Natural killer cell (primary cell): ENCODE results near the gene MIEF1. TPM values are rescaled to one million over a fixed set of nuclear protein-coding genes. Genes with fewer than 3 reads are reported as not detected.
A peak's percentile ranks its signal among the peaks of the same experiment; 100 is the strongest.

Experiments
- ATAC-seq, 3 donors: fragments of 150-1000 bp in 2 of 3; fragments of 200-7000 bp in 1 of 3; cut with Tn5 transposase; 1 replicate in 1 of 3; 2 replicates in 2 of 3; pipeline ENCODE4 v1.10.0; 2021; ENCODE audit warnings: mild to moderate bottlenecking in 2 of 3, moderate library complexity in 2 of 3
- DNase-seq, 2 donors: peaks; one replicate each; pipeline versions ENCODE4 v3.0.0 to v3.0.0-alpha.2; 2013 to 2021; ENCODE audit warnings: mixed read lengths in 1 of 2
- H3K27ac ChIP-seq: one replicate; pipeline ENCODE4 v1.5.1; 2013; ENCODE audit warnings: mild to moderate bottlenecking, low read length
- H3K27me3 ChIP-seq: one replicate; pipeline ENCODE4 v1.6.1; 2013; ENCODE audit warnings: low read length; ENCODE audit not compliant: control insufficient read depth, insufficient read depth
- H3K36me3 ChIP-seq: one replicate; pipeline ENCODE4 v1.6.1; 2013; ENCODE audit warnings: low read length; ENCODE audit not compliant: control insufficient read depth, insufficient read depth
- H3K4me1 ChIP-seq: one replicate; pipeline ENCODE4 v1.6.1; 2013; ENCODE audit warnings: low read length; ENCODE audit not compliant: control insufficient read depth, insufficient read depth
- H3K4me3 ChIP-seq: one replicate; pipeline ENCODE4 v1.5.1; 2013; ENCODE audit warnings: low read length
- H3K9me3 ChIP-seq: one replicate; pipeline ENCODE4 v1.6.1; 2013; ENCODE audit warnings: low read length; ENCODE audit not compliant: control insufficient read depth, insufficient read depth
- H3K27ac Mint-ChIP-seq, 2 donors: one replicate each; pipeline ENCODE4 v1.8.0; 2022; ENCODE audit warnings: mild to moderate bottlenecking in 2 of 2, mixed read lengths in 2 of 2, moderate library complexity in 1 of 2
- H3K27me3 Mint-ChIP-seq, 2 donors: one replicate each; pipeline ENCODE4 v1.8.0; 2022; ENCODE audit warnings: low read depth in 2 of 2, mixed read lengths in 2 of 2
- H3K36me3 Mint-ChIP-seq: one replicate; pipeline ENCODE4 v1.8.0; 2022; ENCODE audit warnings: mixed read lengths
- H3K4me1 Mint-ChIP-seq, 2 donors: one replicate each; pipeline ENCODE4 v1.8.0; 2022; ENCODE audit warnings: mixed read lengths in 2 of 2
- H3K4me3 Mint-ChIP-seq: one replicate; pipeline ENCODE4 v1.8.0; 2022; ENCODE audit warnings: mild to moderate bottlenecking, moderate library complexity, mixed read lengths
- H3K9me3 Mint-ChIP-seq, 2 donors: one replicate each; pipeline ENCODE4 v1.8.0; 2022; ENCODE audit warnings: mixed read lengths in 2 of 2
- WGBS: methylation state at CpG from one replicate; pipeline ENCODE4 v1.1.7; 2013; ENCODE audit warnings: missing lambda C conversion rate; ENCODE audit not compliant: insufficient coverage; 5-methylcytosine and 5-hydroxymethylcytosine counted together
- intact Hi-C: fragments of 100-400 bp; cut with micrococcal nuclease; formaldehyde crosslinking; loops from one replicate; pipeline ENCODE4 v1.14.2; 2022
- total RNA-seq, 4 donors: library from RNA; stranded (reverse); fragments of 120-200 nt in 1 of 4; gene quantifications; one replicate each; pipeline versions ENCODE4 v1.2.3 to v1.2.4, GENCODE V29; 2013 to 2022
- TF ChIP-seq, protein P1 (sequence below): fragments of 200-600 bp; IDR thresholded peaks from one replicate; pipeline ENCODE4 v1.8.0; 2022; ENCODE audit warnings: antibody characterized with exemption

The MIEF1 gene
- total RNA-seq, 3 donors from 2014 or later (not counting 1 experiment from before 2014, with no cell fraction given) = 16.1 to 27.6 (median 25.1) TPM

DNA sequence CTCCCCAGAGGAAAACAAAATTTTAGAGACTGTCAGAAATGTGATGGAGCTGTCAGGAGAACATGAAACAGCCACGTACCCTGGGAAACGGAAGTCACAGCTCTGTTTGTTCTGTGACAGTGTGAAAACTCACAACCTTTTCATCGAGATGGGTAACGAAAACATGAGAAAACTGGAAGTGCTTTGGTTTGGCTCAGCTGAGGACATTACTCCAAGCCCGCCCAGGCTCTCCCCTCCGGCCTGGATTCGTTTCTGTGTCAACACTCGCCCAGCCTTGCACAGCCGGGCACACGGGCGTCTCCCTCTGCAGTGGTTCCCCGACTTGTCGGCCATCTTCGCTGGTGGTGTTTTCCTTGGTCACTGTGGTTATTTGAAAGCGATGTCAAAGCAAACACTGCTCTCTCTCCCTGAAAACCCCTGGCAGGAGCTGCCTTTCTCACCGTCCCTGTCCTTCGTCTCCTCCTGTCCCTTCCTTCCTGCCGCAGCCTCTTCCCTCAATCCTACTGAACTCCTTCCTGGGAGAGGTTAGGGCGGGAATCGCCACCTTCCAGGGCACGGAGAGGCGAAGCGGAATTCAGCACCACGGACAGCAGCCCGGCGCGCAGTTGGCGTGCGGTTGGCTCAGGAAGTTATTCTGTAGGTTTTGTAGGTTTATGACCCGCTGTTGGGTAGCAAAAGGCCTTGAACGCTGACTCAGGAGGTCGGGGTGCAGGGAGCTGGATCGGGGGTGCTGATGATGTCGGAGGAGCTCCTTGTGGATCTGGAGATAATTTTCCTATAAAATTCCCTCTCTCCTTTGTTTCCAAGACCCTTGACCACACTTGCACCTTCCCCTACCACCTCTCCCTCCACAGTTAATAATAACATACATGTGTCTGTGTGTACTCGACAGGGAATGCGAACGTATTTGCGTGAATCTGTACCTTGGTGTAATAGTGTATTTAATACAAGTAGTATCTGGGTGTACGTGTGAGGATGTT is 43.6 kb downstream of the MIEF1 start:
- Histone ChIP-seq H3K4me1 (peaks cover 22% of the 10 kb centered on the region), H3K36me3 (no peaks in the 10 kb centered on the region), H3K27ac (no peak overlapping the region), H3K4me3 (no peak overlapping the region), H3K9me3 (no peaks in the 10 kb centered on the region), H3K27me3 (peaks cover 9% of the 10 kb centered on the region)
- intact Hi-C loops = no loop called here
- H3K36me3 Mint-ChIP-seq = no peaks in the 10 kb centered on the region
- no peaks in the 10 kb centered on the region for H3K9me3 Mint-ChIP-seq
- ATAC-seq = peak; percentile 63 to 78 (median 74)
- peak; percentile 57 to 87 for DNase-seq
- H3K27me3 Mint-ChIP-seq = peaks cover 19 to 24% of the 10 kb centered on the region in 2 donors
- 20% methylated on average over 36 of the region's 39 CpGs for WGBS
- TF ChIP-seq, protein P1, sequence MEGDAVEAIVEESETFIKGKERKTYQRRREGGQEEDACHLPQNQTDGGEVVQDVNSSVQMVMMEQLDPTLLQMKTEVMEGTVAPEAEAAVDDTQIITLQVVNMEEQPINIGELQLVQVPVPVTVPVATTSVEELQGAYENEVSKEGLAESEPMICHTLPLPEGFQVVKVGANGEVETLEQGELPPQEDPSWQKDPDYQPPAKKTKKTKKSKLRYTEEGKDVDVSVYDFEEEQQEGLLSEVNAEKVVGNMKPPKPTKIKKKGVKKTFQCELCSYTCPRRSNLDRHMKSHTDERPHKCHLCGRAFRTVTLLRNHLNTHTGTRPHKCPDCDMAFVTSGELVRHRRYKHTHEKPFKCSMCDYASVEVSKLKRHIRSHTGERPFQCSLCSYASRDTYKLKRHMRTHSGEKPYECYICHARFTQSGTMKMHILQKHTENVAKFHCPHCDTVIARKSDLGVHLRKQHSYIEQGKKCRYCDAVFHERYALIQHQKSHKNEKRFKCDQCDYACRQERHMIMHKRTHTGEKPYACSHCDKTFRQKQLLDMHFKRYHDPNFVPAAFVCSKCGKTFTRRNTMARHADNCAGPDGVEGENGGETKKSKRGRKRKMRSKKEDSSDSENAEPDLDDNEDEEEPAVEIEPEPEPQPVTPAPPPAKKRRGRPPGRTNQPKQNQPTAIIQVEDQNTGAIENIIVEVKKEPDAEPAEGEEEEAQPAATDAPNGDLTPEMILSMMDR = no peak
- H3K4me1 Mint-ChIP-seq = peaks cover 18 to 20% of the 10 kb centered on the region in 2 donors
- peak overlapping the region in 1 of 2 donors; percentile 76 for H3K27ac Mint-ChIP-seq
- peak overlapping the region; percentile 74 for H3K4me3 Mint-ChIP-seq

DNA sequence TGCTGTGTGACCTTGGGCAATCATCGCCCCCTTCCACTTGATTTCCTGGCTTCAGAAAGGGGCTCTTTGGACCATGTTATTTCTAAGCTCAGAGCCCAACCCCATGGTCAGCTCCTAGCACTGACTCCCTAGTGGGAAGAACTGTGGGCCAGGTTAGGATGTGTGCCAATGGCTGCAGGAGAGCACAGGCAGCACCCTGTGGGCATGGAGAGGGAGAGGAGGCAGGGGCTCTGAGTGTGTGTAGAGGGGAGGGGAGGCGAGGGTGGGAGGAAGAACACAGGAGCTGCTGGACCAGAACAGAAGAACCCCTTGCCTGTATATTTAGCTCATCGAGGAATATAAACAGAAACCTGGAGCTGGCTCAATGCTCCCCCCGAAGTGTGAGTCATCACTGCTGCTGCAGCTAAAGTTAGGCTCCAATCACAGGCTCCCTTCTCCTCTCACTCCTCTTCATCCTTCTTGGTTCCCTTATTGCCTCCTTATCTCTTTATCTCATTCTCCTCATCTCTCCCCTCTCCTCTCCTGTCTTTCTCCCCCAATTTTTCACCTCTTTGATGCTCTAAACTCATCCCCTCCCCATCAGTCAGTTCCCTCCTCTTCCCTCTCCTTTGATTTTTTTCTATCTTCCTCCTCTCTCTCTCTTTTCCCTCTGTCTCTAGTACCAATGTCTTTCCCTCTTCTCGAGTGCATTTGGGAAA is 44.9 kb downstream of the MIEF1 start:
- Mint-ChIP-seq H3K27me3 (peaks cover 28 to 30% of the 10 kb centered on the region in 2 donors), H3K4me3 (no peak overlapping the region), H3K36me3 (no peaks in the 10 kb centered on the region), H3K27ac (no peak overlapping the region), H3K4me1 (peaks cover 18 to 20% of the 10 kb centered on the region in 2 donors), H3K9me3 (no peaks in the 10 kb centered on the region)
- ATAC-seq (no peak), DNase-seq (no peak)
- H3K27me3 ChIP-seq = peaks cover 12% of the 10 kb centered on the region
- no peaks in the 10 kb centered on the region for H3K9me3 ChIP-seq
- H3K36me3 ChIP-seq = no peaks in the 10 kb centered on the region
- intact Hi-C loops = no loop called here
- no peak overlapping the region for H3K27ac ChIP-seq
- H3K4me1 ChIP-seq = peaks cover 22% of the 10 kb centered on the region
- TF ChIP-seq, protein P1 = no peak
- H3K4me3 ChIP-seq = no peak overlapping the region
- 65% methylated on average over 4 of the region's 5 CpGs for WGBS

DNA sequence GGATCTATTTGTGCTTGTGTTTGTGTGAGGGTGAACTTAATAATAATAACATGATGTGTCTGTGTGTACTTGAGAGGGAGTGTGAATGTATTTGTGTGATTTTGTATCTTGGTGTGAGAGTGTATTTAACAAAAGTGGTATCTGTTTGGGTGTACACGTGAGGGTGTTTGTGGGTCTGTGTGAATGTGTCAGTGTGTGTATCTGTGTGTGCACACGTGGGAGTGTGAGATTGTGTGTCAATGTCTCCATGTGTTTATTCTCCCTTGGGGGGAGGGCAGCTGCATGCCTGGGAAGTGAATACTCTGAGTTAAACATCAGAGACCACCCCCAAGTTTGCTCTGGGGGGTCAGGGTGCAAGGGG is 45.5 kb downstream of the MIEF1 start:
- no peaks in the 10 kb centered on the region for H3K9me3 Mint-ChIP-seq
- H3K4me3 ChIP-seq = no peak overlapping the region
- intact Hi-C loops = no loop called here
- TF ChIP-seq, protein P1 = no peak
- no peaks in the 10 kb centered on the region for H3K36me3 ChIP-seq
- H3K27ac ChIP-seq = no peak overlapping the region
- peaks cover 18 to 20% of the 10 kb centered on the region in 2 donors for H3K4me1 Mint-ChIP-seq
- no peak overlapping the region for H3K4me3 Mint-ChIP-seq
- H3K4me1 ChIP-seq = peaks cover 22% of the 10 kb centered on the region
- no peak for ATAC-seq
- peaks cover 13% of the 10 kb centered on the region for H3K27me3 ChIP-seq
- no peaks in the 10 kb centered on the region for H3K36me3 Mint-ChIP-seq
- no peaks in the 10 kb centered on the region for H3K9me3 ChIP-seq
- peaks cover 30 to 33% of the 10 kb centered on the region in 2 donors for H3K27me3 Mint-ChIP-seq
- WGBS = 45% methylated on average over 2 of the region's 2 CpGs
- no peak for DNase-seq
- no peak overlapping the region for H3K27ac Mint-ChIP-seq
